Cerebellar cortex (tissue), 1 donor: ENCODE data around the gene KIAA1671.

Experiments
- DNase-seq: peaks from one replicate; pipeline ENCODE4 v3.0.0-alpha.2; 2015; ENCODE audit warnings: low spot score

KIAA1671 gene

GRCh38 chr22:25045159-25045558, 92.6 kb downstream of the KIAA1671 start:
- DNase-seq = no peak

DNA sequence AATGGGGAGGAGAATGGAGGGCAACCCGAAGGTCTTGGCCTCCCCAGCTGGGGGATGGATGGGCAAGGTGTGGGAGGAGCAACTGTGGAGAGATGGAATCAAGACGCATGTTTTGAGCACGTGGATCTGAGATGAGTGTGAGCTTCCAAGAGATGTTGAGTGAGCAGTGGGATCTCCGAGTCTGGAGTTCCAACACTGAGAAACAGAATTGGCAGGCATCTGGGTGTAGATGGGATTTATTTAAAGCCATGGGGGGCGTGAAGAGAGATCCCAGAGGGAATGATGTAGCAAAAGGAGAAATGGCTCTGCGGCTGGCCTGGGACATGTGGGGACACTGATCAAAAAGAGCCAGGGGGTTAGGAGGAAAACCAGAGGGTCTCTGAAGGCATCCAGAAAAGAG, 95.6 kb downstream of the KIAA1671 start:
- no peak for DNase-seq

DNA sequence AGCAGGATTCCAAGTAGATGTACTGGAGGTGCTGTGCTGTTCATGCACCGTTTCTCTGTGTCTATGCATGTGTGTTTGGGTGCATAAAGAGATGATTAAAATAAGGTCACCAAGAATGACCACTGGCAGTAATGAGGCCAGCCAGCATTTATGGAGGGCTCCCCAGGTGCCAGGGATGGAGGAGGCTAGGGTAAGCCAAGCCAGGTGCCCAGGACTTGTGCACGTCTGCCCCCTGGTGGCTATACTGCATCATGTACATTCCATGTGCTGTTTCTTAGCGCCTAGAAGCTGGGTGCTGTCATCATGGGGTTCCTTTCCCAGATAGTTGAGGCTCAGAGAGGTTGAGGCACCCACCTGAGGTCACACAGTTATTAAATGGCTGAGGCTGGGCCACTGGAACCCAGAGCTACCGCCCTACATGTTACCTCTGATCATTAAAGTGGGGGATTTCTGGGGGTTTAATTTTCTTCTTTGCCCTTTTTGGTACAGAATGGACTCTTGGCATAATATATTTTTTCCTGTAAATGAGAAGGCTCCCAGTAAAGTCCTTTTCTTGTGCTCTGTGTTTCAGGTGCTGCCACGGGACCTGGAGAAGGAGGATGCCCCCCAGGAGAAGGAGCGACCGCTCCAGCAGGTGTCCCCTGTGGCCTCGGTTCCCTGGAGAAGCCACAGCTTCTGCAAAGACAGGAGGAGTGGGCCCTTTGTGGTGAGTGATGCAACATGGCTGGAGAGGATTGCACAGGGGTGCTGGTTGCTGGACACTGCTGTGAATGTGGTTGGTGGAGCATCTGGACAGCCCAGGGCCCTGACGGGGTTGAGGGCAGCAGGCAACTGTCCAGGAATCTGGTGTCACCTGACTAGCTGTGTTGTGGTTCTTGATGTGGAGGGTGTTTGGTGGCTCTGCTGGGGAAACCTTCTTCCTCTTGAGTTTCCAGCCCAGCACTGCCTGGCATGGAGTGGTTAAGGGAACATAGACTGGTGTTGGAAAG, 96.4 kb downstream of the KIAA1671 start:
- peak; percentile 71 for DNase-seq

DNA sequence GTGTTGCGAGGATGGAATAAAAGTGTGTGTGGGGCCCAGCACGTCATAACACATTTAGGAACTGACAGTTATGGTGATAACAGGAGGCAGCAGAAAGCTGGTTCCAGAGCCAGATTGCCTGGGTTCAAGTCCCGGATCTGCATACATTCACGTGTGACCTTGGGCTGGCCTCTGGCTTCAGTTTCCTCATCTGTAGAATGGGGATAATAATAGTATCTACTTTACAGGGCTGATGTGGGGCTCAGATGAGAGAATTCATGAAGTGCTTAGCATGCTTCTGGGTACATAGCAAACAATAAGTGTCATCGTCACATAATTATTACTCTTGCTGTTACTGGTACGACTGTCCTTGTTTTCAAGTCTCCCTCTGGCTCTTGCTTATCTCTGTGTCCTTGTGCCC, 97.3 kb downstream of the KIAA1671 start:
- DNase-seq = no peak

GRCh38 chr22:25050566-25050965, 98.0 kb downstream of the KIAA1671 start:
- DNase-seq = no peak

DNA sequence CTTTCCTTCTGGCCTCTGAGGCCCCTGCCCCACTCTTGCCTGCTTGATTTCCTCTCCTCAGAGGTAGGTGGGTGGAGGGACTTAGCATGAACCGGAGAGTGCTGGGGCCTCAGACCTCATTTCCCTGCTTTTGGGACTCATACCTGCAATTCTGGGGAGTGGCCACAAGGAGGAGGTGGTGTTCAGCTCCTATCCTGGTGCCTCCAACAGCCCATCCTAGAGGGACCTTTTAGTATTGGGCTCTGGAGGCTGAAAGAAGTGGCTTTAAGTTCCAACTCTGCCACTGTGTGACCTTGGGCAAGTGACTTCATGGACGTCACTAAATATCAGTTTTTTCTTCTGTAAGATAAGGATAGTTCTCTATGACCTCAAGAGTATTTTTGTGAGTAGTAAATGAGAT, 98.6 kb downstream of the KIAA1671 start:
- no peak for DNase-seq

- no peak for DNase-seq
Observed at GRCh38 chr22:25051983-25052710, 99.6 kb downstream of the KIAA1671 start.

- DNase-seq = no peak
Observed at GRCh38 chr22:25053153-25053805, 100.8 kb downstream of the KIAA1671 start.

DNA sequence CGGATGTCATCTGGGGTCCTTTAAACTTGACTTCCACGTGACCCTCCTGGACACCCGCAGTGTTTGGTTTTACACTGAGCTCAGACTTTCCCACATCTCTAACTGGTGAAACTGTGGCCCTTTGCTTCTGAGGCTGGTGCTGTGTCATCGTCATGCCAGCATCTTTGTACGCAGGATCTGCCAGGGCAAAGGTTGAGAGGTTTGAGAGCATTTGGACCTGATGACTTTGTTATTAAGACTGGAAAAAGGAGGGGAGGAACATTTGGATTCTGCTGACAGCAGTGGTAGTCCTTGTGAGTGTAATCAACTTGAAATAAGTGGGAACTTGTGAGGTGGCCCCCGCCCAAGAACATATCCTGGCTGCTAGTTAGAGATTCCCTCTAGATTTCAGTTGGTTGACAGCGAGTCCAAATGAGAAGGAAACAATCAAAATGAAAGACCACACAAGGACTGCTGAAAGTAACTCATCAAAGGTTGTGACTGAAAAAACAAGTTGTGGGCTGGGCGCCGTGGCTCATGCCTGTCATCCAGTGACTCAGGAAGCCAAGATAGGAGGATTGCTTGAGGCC, 102.5 kb downstream of the KIAA1671 start:
- peak; percentile 16 for DNase-seq

DNA sequence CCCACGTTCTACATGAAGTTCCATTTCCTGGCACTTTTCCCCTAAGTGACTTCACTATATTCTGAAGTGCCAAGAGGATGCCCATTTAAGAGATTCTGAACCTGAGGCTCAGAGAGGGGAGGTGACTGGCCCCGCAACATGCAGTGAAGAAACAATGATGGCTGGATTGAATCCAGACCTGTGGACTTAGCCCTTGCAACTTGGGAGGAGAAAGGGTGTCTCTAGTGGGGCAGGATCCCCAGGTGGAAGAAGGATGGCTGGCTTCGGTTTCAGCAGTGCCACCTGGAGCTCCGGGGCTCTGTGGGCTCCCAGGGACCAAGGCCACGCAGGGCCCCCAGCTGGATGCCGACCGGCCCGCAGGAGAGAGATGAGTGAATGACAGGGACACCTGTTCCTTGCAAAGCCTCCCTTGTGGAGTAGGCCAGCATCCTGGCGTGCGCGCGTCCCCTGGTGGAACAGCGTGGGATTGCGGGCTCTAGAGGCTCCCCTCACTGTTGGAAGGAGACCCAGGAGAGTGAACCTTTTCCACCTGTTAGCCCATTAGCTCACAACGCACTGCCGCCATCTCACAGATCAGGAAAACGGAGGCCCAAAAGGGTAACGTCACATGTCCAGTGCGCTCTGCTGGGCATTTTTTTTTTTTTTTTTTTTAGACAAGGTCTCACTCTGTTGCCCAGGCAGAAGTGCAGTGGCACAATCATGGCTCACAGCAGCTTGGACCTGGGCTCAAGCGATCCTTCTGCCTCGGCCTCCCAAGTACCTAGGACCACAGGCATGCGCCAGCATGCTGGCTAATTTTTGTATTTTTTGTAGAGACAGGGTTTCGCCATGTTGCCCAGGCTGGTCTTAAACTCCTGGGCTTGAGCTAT, 104.7 kb downstream of the KIAA1671 start:
- peak; percentile 49 for DNase-seq

- no peak for DNase-seq
Observed at GRCh38 chr22:25059438-25059837, 106.9 kb downstream of the KIAA1671 start.

- no peak for DNase-seq
Observed at GRCh38 chr22:25060522-25061071, 108.1 kb downstream of the KIAA1671 start.

DNA sequence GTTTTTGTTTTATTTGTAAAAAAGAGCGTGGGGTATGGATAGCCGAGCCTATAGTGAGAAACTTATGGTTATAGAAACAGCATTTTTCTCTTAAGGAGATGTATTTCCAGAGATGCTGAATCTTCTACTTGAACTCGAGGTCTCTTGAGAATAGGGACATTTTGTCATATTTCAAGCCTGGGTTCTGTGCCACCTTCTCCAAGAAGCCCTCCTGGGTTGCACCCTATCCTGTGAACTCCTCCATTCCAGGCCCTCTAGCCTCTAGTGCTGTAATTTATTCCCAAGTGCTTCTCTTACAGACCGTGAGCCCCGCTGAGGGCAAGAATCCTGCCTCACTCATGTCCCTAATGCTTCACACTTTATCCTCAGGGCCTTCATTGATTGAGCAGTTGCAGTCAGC, 108.6 kb downstream of the KIAA1671 start:
- no peak for DNase-seq

GRCh38 chr22:25061605-25062376, 109.3 kb downstream of the KIAA1671 start:
- DNase-seq = no peak

DNA sequence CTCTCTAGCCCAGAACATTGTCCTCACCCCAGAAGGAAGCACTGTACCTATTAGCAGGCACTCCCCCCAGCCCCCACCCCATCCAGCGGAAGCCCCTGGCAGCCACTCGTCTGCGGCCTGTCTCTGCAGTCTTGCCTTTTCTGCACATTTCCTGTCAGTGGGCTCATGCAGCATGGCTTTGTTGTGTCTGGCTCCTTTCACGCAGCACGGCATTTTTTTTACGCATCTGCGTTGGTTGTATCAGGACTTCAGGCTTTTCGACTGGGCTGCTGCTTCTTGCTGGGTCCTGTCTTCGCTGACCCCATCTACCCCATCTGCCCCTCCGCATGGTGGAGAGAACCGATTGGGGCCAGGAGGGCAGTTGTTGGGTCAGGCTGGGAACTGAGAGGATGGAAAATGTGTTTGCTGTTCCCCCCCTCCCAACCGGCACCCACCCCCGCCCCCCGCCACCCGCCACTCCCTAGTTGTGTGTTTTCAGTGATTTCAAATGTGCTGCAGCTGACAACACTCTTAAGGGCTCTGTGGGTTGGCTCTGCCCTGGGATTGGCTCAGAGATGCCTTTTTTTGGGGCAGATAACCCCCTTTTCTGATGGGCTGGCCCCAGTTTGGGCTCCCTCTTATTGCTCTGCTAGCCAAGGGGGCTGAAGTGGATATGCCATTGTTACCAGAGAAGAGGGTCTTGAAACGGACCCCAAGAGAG, 110.0 kb downstream of the KIAA1671 start:
- DNase-seq = no peak

DNA sequence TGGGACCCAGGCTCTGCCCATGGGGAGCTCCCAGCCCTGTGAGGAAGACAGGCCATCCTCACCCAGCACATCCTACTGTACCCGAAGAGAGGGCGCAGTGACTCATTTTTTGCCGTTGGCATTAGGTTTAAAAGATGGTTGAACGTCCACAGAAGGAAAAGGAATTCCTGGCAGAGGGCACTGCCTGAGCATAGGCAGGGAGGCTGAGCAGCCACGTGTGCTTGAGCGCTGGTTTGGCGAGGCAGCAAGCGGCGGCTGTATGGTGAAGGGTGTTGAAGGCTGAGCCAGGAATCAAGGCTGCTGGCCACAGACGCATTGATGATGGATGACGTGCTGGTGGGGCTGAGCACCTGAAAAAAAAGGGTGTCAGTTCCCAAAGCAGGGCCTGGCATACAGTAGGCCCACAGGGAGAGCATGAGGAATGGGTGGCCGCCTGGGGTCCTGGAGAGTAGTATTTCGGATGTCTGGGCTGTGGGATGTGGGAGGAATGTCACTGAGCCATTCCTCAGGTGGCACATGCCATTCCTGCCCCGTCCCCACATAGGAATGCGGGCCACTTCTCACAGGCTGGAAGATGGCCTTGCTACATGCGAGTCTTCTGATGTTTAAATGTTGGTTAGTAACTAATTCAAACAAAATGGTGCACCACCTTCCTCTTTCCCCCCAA, 112.5 kb downstream of the KIAA1671 start:
- no peak for DNase-seq

DNA sequence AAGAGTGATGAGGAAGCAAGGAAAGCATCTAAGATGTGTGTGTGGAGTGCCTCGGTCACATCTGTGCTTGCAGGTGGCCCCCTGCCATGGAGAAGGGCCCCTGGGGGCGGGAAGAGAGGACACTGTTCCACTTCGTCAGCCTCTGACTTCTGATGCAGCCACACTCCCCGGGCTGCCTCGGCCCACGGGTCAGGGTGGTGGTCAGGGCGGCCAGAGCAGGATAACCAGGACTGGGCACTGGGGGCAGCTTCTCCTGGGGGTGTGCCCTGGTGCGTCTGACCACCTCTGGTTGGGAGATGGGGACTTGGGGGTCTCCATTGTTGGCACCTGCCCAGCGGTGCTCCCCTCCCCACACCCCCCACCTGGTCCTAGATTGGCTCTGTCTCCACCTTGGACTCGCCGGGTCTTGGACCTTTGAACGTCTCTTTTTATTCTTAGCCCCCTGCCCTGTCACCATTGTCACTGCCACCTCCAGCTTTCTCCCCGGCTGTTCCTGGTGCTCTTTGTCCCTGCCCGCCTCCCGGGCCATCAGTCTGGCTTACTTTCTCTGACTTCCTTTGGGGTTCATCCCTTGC, 114.4 kb downstream of the KIAA1671 start:
- no peak for DNase-seq

- DNase-seq = peak; percentile 11
Observed at GRCh38 chr22:25067851-25068421, 115.4 kb downstream of the KIAA1671 start.
